GM23338 (cell line): ENCODE results near the gene MBNL3. TPM values are rescaled to one million over a fixed set of nuclear protein-coding genes. Genes with fewer than 3 reads are reported as not detected.

Source experiments
- ATAC-seq: fragments of 200-7000 bp; cut with Tn5 transposase; 3 replicates; pipeline ENCODE4 v1.9.1; 2020
- DNase-seq: peaks from one replicate; pipeline ENCODE4 v3.0.0-alpha.2; 2015; ENCODE audit warnings: low spot score
- H2AFZ ChIP-seq: fragments of 200-600 bp; sonication (generic); 2 replicates; pipeline ENCODE4 v1.8.0; 2016; ENCODE audit warnings: antibody characterized with exemption, mild to moderate bottlenecking, moderate library complexity
- H3F3A ChIP-seq: fragments of 200-600 bp; sonication (generic); replicated peaks from 2 replicates; pipeline ENCODE4 v1.8.0; 2017; ENCODE audit warnings: antibody characterized with exemption, mixed run types, low read depth
- H3K27ac ChIP-seq: fragments of 200-600 bp; sonication (generic); 2 replicates; pipeline ENCODE4 v1.6.1; 2016; ENCODE audit warnings: low read depth
- H3K27me3 ChIP-seq: fragments of 200-600 bp; sonication (generic); 2 replicates; pipeline ENCODE4 v1.8.0; 2016; ENCODE audit warnings: mild to moderate bottlenecking, mixed run types, moderate library complexity; ENCODE audit not compliant: insufficient read depth
- H3K36me3 ChIP-seq: fragments of 200-600 bp; sonication (generic); 2 replicates; pipeline ENCODE4 v1.8.0; 2016; ENCODE audit warnings: mild to moderate bottlenecking; ENCODE audit not compliant: insufficient read depth
- H3K4me1 ChIP-seq: fragments of 200-600 bp; sonication (generic); 2 replicates; pipeline ENCODE4 v1.8.0; 2016; ENCODE audit warnings: mild to moderate bottlenecking, moderate library complexity; ENCODE audit not compliant: insufficient read depth
- H3K4me2 ChIP-seq: fragments of 200-600 bp; sonication (generic); 2 replicates; pipeline ENCODE4 v1.7.1; 2017; ENCODE audit warnings: mixed run types
- H3K4me3 ChIP-seq: fragments of 200-600 bp; sonication (generic); 2 replicates; pipeline ENCODE4 v1.6.1; 2016; ENCODE audit warnings: mixed run types
- H3K79me2 ChIP-seq: fragments of 200-600 bp; sonication (generic); replicated peaks from 2 replicates; pipeline ENCODE4 v1.8.0; 2017; ENCODE audit warnings: mild to moderate bottlenecking; ENCODE audit not compliant: insufficient read depth
- H3K9me2 ChIP-seq: fragments of 200-600 bp; sonication (generic); 2 replicates; pipeline ENCODE4 v1.8.0; 2017; ENCODE audit not compliant: insufficient read depth
- H4K20me1 ChIP-seq: fragments of 200-600 bp; sonication (generic); replicated peaks from 2 replicates; pipeline ENCODE4 v1.8.0; 2017; ENCODE audit warnings: mild to moderate bottlenecking; ENCODE audit not compliant: insufficient read depth
- H3K27ac Mint-ChIP-seq: 2 replicates; pipeline ENCODE4 v1.8.0; 2020; ENCODE audit warnings: inconsistent platforms, mild to moderate bottlenecking, moderate library complexity, mixed read lengths
- H3K27me3 Mint-ChIP-seq: 3 replicates; pipeline ENCODE4 v1.8.0; 2022; ENCODE audit warnings: low read depth, mild to moderate bottlenecking, moderate library complexity, mixed read lengths, inconsistent platforms; ENCODE audit not compliant: insufficient read depth, poor library complexity
- H3K36me3 Mint-ChIP-seq: 3 replicates; pipeline ENCODE4 v1.8.0; 2021; ENCODE audit warnings: low read depth, mild to moderate bottlenecking, inconsistent platforms, moderate library complexity, mixed read lengths
- H3K4me1 Mint-ChIP-seq: 3 replicates; pipeline ENCODE4 v1.8.0; 2020; ENCODE audit warnings: mild to moderate bottlenecking, inconsistent platforms, mixed read lengths
- H3K4me3 Mint-ChIP-seq: 3 replicates; pipeline ENCODE4 v1.8.0; 2021; ENCODE audit warnings: moderate library complexity, mild to moderate bottlenecking, inconsistent platforms, mixed read lengths
- H3K9me3 Mint-ChIP-seq: 3 replicates; pipeline ENCODE4 v1.8.0; 2020; ENCODE audit warnings: moderate library complexity, mild to moderate bottlenecking, inconsistent platforms, mixed read lengths
- CREB1 ChIP-seq: fragments of 250-450 bp; sonication (Bioruptor Pico); IDR thresholded peaks from 2 replicates; pipeline ENCODE4 v1.5.0; 2020; ENCODE audit warnings: low read depth, mild to moderate bottlenecking, moderate library complexity
- CTCF ChIP-seq, 2 experiments: fragments of 200-600 bp in 1 of 2; sonication (generic) in 1 of 2; conservative IDR thresholded peaks; 2 replicates each; pipeline versions ENCODE4 v1.5.1 to v1.6.1; 2016 to 2017; ENCODE audit warnings: antibody characterized with exemption in 2 of 2, low read depth in 2 of 2, mild to moderate bottlenecking in 2 of 2, moderate library complexity in 1 of 2
- ETS1 ChIP-seq: IDR thresholded peaks from 2 replicates; pipeline ENCODE4 v1.6.1; 2016; ENCODE audit warnings: antibody characterized with exemption
- EZH2phosphoT487 ChIP-seq: fragments of 200-600 bp; sonication (generic); IDR thresholded peaks from one replicate; pipeline ENCODE4 v1.8.1; 2018; ENCODE audit warnings: antibody characterized with exemption; ENCODE audit not compliant: unreplicated experiment
- JUNB ChIP-seq: IDR thresholded peaks from one replicate; pipeline ENCODE4 v1.6.1; 2016; ENCODE audit warnings: antibody characterized with exemption; ENCODE audit not compliant: unreplicated experiment
- POLR2AphosphoS5 ChIP-seq: IDR thresholded peaks from 2 replicates; pipeline ENCODE4 v1.6.1; 2016; ENCODE audit warnings: antibody characterized with exemption, low read depth
- STAT1 ChIP-seq: IDR thresholded peaks from one replicate; pipeline ENCODE4 v1.6.1; 2016; ENCODE audit warnings: antibody characterized with exemption; ENCODE audit not compliant: unreplicated experiment
- ZNF114 ChIP-seq: fragments of 250-450 bp; sonication (Bioruptor Pico); IDR thresholded peaks from 2 replicates; pipeline ENCODE4 v1.5.0; 2020; ENCODE audit warnings: mild to moderate bottlenecking, moderate library complexity
- ZNF331 ChIP-seq: fragments of 250-450 bp; sonication (Bioruptor Pico); IDR thresholded peaks from 2 replicates; pipeline ENCODE4 v1.5.0; 2020; ENCODE audit warnings: low read depth, mild to moderate bottlenecking, moderate library complexity
- polyA plus RNA-seq: library from polyadenylated mRNA; unstranded; fragments of >200 nt; fragmentation: Nextera tagmentation; extraction: Ambion mirVana; gene quantifications from 2 replicates; pipeline ENCODE4 v1.2.1, GENCODE V29; 2016
- total RNA-seq: library from RNA; depleted of rRNA; stranded (reverse); fragments of >200 nt; shearing (Covaris generic); gene quantifications from 2 replicates; pipeline ENCODE4 v1.2.3, GENCODE V29; 2014

Gene MBNL3
- total and polyA plus RNA-seq, 2 experiments from 2014 or later = 2.3 to 2.4 TPM

DNA sequence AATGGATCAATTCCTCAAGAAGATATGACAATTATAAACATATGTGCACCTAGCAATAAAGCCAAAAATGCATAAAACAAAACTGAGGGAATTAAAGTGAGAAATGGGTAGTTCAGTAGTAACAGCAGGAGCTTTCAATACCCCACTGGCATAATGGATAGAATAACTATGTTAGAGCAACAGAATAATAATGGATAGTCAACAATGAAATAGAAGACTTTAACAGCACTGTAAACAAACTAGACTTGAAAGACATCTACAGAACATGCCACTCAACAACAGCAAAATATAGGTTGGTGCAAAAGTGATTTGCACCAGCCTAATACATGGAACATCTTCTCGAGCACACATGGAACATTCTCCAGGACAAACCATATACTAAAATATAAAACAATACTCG, 20.0 kb upstream of the MBNL3 start (continued):
- no peak for TF ChIP-seq EZH2phosphoT487
- TF ChIP-seq JUNB = no peak

DNA sequence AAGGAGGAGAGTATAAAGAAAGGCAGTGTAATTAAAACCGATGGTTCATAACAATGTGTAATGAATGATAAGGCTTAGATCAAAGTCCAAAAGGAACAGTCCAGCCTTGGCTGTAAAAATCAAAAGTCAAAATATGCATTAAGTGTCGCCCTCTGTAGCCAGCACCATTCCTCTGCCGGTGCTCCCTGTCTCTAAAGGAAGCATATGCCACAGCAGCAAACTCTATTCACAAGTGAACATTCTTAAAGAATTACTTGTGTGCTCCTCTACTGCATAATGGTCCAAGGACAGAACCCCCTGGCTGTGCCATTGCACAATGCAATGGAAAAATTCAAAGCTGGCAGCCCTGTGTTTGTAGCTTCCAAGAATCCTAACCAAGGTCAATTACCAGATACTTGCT, 16.3 kb upstream of the MBNL3 start:
- H3K36me3 Mint-ChIP-seq = no peaks in the 10 kb centered on the region

GRCh38 chrX:132504417-132504816, 15.6 kb upstream of the MBNL3 start:
- Histone ChIP-seq H3K4me3 (no peak overlapping the region), H3F3A (no peaks in the 10 kb centered on the region), H2AFZ (no peak overlapping the region), H3K9me2 (no peaks in the 10 kb centered on the region), H3K27ac (no peak overlapping the region), H3K4me1 (peaks cover 21% of the 10 kb centered on the region; the same call in 1 of the 2 replicates), H3K27me3 (no peaks in the 10 kb centered on the region), H3K4me2 (no peak overlapping the region), H3K79me2 (no peaks in the 10 kb centered on the region), H4K20me1 (no peaks in the 10 kb centered on the region), H3K36me3 (no peaks in the 10 kb centered on the region)
- H3K4me1 Mint-ChIP-seq = peaks cover 25% of the 10 kb centered on the region
- DNase-seq (no peak), ATAC-seq (peak; percentile 58)
- H3K9me3 Mint-ChIP-seq = no peaks in the 10 kb centered on the region
- no peaks in the 10 kb centered on the region for H3K36me3 Mint-ChIP-seq
- H3K4me3 Mint-ChIP-seq = no peak overlapping the region
- H3K27ac Mint-ChIP-seq = no peak overlapping the region
- TF ChIP-seq ZNF331 (CRISPR knock-in tag) (no peak), JUNB (no peak), CTCF (conservative IDR thresholded peaks at IDR 0.05; ENCODE audit: low read depth in 2 of 2) (no peak), EZH2phosphoT487 (no peak), ZNF114 (CRISPR knock-in tag) (no peak), STAT1 (no peak), CREB1 (CRISPR knock-in tag) (no peak), ETS1 (no peak)
- H3K27me3 Mint-ChIP-seq = no peaks in the 10 kb centered on the region

More for the DNA sequence above, 16.3 kb upstream of the MBNL3 start:
- Histone ChIP-seq H3K4me3 (no peak overlapping the region), H2AFZ (no peak overlapping the region), H3F3A (no peaks in the 10 kb centered on the region), H3K79me2 (no peaks in the 10 kb centered on the region), H4K20me1 (no peaks in the 10 kb centered on the region), H3K4me1 (peaks cover 21% of the 10 kb centered on the region; the same call in 1 of the 2 replicates), H3K27ac (no peak overlapping the region), H3K27me3 (no peaks in the 10 kb centered on the region), H3K36me3 (no peaks in the 10 kb centered on the region), H3K4me2 (no peak overlapping the region), H3K9me2 (no peaks in the 10 kb centered on the region)
- TF ChIP-seq POLR2AphosphoS5 (no peak), CTCF (conservative IDR thresholded peaks at IDR 0.05; ENCODE audit: low read depth in 2 of 2) (0 out of 4 replicates have a peak, but pooled peaks of 1 of the 2 experiments have one; percentile 1)
- H3K4me3 Mint-ChIP-seq = no peak overlapping the region
- no peaks in the 10 kb centered on the region for H3K27me3 Mint-ChIP-seq
- peaks cover 25% of the 10 kb centered on the region for H3K4me1 Mint-ChIP-seq
- no peaks in the 10 kb centered on the region for H3K9me3 Mint-ChIP-seq
- DNase-seq = no peak
- no peak for ATAC-seq
- H3K27ac Mint-ChIP-seq = no peak overlapping the region
